ENCODE measurements around the gene ITIH6. TPM values are rescaled to one million over a fixed set of nuclear protein-coding genes. Genes with fewer than 3 reads are reported as not detected.
"Not testable (repeated sequence)": the region's sequence is repeated elsewhere in the genome, so short reads cannot be mapped to it uniquely, and the experiment has no call there.

Gene ITIH6
- total and polyA plus RNA-seq, 8 donors: not detected

- Histone ChIP-seq H3K9me3 (no peaks in the 10 kb centered on the region), H3K4me3 (no peak overlapping the region), H3K27ac (no peak overlapping the region), H3K36me3 (no peaks in the 10 kb centered on the region), H3K27me3 (peaks cover 0 to 12% (median 0%) of the 10 kb centered on the region in 4 donors), H3K4me1 (no peaks in the 10 kb centered on the region)
- ATAC-seq (no peak), DNase-seq (peak in 1 of 6 donors; percentile 32), FAIRE-seq (no peak)
- no peak for TF ChIP-seq CTCF (IDR thresholded peaks at IDR 0.05)
- intact Hi-C loops (cut with DNase I): no loop called here
- 69 to 80% methylated on average over 9 of the region's 9 CpGs for WGBS, 2 donors
Measured at GRCh38 chrX:54788446-54788845, 9.6 kb downstream of the ITIH6 start.

GRCh38 chrX:54786967-54787366 is 11.1 kb downstream of the ITIH6 start:
- Histone ChIP-seq H3K4me1 (no peaks in the 10 kb centered on the region), H3K27me3 (peaks cover 0 to 12% (median 0%) of the 10 kb centered on the region in 4 donors), H3K36me3 (no peaks in the 10 kb centered on the region), H3K4me3 (no peak overlapping the region), H3K27ac (no peak overlapping the region), H3K9me3 (no peaks in the 10 kb centered on the region)
- no peak for TF ChIP-seq CTCF (IDR thresholded peaks at IDR 0.05)
- DNase-seq (no peak), FAIRE-seq (no peak), ATAC-seq (peak; percentile 52 to 89 (median 74))
- 31 to 65% methylated on average over 2 of the region's 2 CpGs for WGBS, 2 donors
- intact Hi-C loops (cut with DNase I): no loop called here

- WGBS, 2 donors: 16 to 20% methylated on average over 4 of the region's 4 CpGs
- Histone ChIP-seq H3K36me3 (no peaks in the 10 kb centered on the region), H3K9me3 (no peaks in the 10 kb centered on the region), H3K4me3 (no peak overlapping the region), H3K4me1 (no peaks in the 10 kb centered on the region), H3K27me3 (peaks cover 0 to 7% (median 0%) of the 10 kb centered on the region in 4 donors), H3K27ac (no peak overlapping the region)
- peak; percentile 44 to 68 (median 51) for ATAC-seq
- DNase-seq: no peak
- peak in 1 of 4 donors; percentile 19 for TF ChIP-seq CTCF (IDR thresholded peaks at IDR 0.05)
- FAIRE-seq: no peak
- intact Hi-C loops (cut with DNase I): no loop called here
Measured at GRCh38 chrX:54785901-54786300, 12.2 kb downstream of the ITIH6 start.

- TF ChIP-seq CTCF (IDR thresholded peaks at IDR 0.05): no peak
- Histone ChIP-seq H3K36me3 (no peaks in the 10 kb centered on the region), H3K27ac (no peak overlapping the region), H3K4me1 (no peaks in the 10 kb centered on the region), H3K27me3 (no peaks in the 10 kb centered on the region), H3K9me3 (no peaks in the 10 kb centered on the region), H3K4me3 (no peak overlapping the region)
- WGBS, 2 donors: 70 to 81% methylated on average over 6 of the region's 6 CpGs
- ATAC-seq (no peak), FAIRE-seq (no peak), DNase-seq (no peak)
- intact Hi-C loops (cut with DNase I): no loop called here
Measured at GRCh38 chrX:54776987-54777672, 20.9 kb downstream of the ITIH6 start.

- TF ChIP-seq CTCF (IDR thresholded peaks at IDR 0.05): no peak
- Histone ChIP-seq H3K27me3 (peaks cover 0 to 5% (median 0%) of the 10 kb centered on the region in 4 donors), H3K36me3 (no peaks in the 10 kb centered on the region), H3K4me1 (no peaks in the 10 kb centered on the region), H3K4me3 (no peak overlapping the region), H3K27ac (no peak overlapping the region), H3K9me3 (no peaks in the 10 kb centered on the region)
- DNase-seq (no peak), FAIRE-seq (no peak), ATAC-seq (no peak)
- 74 to 82% methylated on average over 6 of the region's 6 CpGs for WGBS, 2 donors
- intact Hi-C loops (cut with DNase I): no loop called here
Measured at GRCh38 chrX:54776061-54776460, 22.0 kb downstream of the ITIH6 start.

GRCh38 chrX:54774391-54775094 is 23.5 kb downstream of the ITIH6 start:
- DNase-seq; H3K4me1 ChIP-seq; intact Hi-C loops (cut with DNase I): not testable (repeated sequence)

More at GRCh38 chrX:54774391-54775094, 23.5 kb downstream of the ITIH6 start:
- FAIRE-seq, H3K4me3 ChIP-seq, H3K27ac ChIP-seq, H3K9me3 ChIP-seq, H3K27me3 ChIP-seq, H3K36me3 ChIP-seq: not testable (repeated sequence)
- peak in 2 of 4 donors; percentile 49 to 51 for ATAC-seq
- 14 to 32% methylated on average over 1 of the region's 2 CpGs for WGBS, 2 donors

Measured in pancreas (tissue), 10 donors.